Effector memory CD4-positive, alpha-beta T cell (primary cell): Measurements from ENCODE around the gene TMEM52.

Experiments used
- DNase-seq, 3 donors: peaks; one replicate each; pipeline ENCODE4 v3.0.0-alpha.2; 2020
- H3K27ac ChIP-seq: 2 replicates; pipeline ENCODE4 v1.7.0; 2013; ENCODE audit warnings: mild to moderate bottlenecking, low read length, moderate library complexity; ENCODE audit not compliant: insufficient read depth, poor library complexity, severe bottlenecking
- H3K27me3 ChIP-seq: replicated peaks from 2 replicates; pipeline ENCODE4 v1.7.0; 2013; ENCODE audit warnings: mild to moderate bottlenecking, low read length; ENCODE audit not compliant: insufficient read depth, control insufficient read depth, poor library complexity, severe bottlenecking
- H3K36me3 ChIP-seq: 2 replicates; pipeline ENCODE4 v1.7.0; 2013; ENCODE audit warnings: mild to moderate bottlenecking, low read length, moderate library complexity; ENCODE audit not compliant: control insufficient read depth, insufficient read depth
- H3K4me1 ChIP-seq: 2 replicates; pipeline ENCODE4 v1.7.0; 2013; ENCODE audit warnings: low read length, mild to moderate bottlenecking; ENCODE audit not compliant: control insufficient read depth, insufficient read depth, poor library complexity, severe bottlenecking
- H3K4me3 ChIP-seq: 2 replicates; pipeline ENCODE4 v1.7.0; 2013; ENCODE audit warnings: low read length, low read depth, mild to moderate bottlenecking; ENCODE audit not compliant: insufficient read depth, poor library complexity, severe bottlenecking
- H3K9me3 ChIP-seq: 2 replicates; pipeline ENCODE4 v1.7.0; 2013; ENCODE audit warnings: mild to moderate bottlenecking, low read length, moderate library complexity; ENCODE audit not compliant: control insufficient read depth

The TMEM52 gene

DNA sequence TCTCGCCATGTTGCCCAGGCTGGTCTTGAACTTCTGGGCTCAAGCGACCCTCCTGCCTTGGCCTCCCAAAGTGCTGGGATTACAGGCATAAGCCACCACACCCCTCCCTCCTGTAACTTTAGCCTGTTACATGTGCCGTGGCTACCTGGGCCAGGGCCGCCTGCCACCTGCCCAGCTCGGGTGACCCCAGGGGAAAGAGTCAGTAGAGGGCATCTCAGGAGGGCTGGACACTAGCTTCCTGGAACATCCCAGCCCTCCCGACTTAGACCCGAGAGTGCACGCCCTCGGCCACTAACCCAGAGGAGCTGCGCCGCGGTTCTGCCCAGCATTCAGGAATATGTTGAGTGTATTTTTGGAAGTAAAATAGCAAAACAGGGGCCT lies 40.4 kb upstream of the TMEM52 start:
- H3K4me3 ChIP-seq = no peak overlapping the region
- no peak for DNase-seq
- no peak overlapping the region for H3K27ac ChIP-seq
- H3K27me3 ChIP-seq = peaks cover 19% of the 10 kb centered on the region
- no peaks in the 10 kb centered on the region for H3K36me3 ChIP-seq
- no peaks in the 10 kb centered on the region for H3K4me1 ChIP-seq
- no peaks in the 10 kb centered on the region for H3K9me3 ChIP-seq

DNA sequence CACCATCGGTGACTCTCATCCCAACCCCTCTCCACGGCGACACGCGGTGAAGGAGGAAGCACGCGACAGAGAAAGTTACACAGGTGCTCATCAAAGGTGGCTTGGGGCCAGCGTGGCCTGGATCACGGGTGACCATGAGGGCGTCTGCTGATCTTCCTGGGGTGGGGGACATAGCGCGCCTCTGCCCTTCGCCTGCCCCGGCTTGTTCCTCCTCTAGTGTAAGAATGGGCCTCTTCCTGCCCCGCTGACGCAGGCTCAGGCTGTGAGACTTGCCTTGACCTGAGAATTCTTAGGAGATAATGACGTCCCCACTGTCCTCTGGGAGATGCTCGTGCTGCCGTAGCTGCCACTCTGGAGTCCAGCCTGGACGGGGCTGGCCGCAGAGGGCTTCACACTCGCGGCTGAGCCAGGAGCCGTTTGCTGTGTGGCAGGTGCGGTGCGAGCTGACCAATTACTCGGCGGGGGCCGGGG lies 39.0 kb upstream of the TMEM52 start:
- H3K4me3 ChIP-seq = no peak overlapping the region
- H3K36me3 ChIP-seq = no peaks in the 10 kb centered on the region
- no peak for DNase-seq
- H3K27me3 ChIP-seq = peaks cover 19% of the 10 kb centered on the region
- no peaks in the 10 kb centered on the region for H3K9me3 ChIP-seq
- H3K27ac ChIP-seq = no peak overlapping the region
- no peaks in the 10 kb centered on the region for H3K4me1 ChIP-seq

DNA sequence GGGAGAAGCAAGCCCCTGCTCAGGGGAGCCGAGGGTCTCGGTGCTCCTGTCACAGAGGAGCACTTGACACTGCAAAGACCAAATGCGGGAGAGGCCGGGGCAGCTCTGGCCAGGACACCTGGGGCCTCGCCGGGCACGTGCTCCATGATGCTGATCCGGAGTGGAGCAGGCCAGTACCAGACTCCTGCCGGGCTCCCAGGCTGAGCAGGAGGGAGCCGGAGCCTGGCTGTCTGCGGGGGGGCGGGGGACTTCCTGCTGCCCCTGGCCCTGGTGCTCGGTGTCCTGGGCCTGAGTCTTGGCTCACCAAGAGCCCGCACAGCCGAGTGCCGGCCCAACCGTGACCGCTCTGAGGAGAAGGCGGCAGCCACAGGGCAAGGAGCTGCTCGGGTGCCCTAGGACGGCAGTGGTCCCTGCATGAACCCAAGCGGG lies 38.5 kb upstream of the TMEM52 start:
- no peaks in the 10 kb centered on the region for H3K9me3 ChIP-seq
- H3K36me3 ChIP-seq = no peaks in the 10 kb centered on the region
- no peaks in the 10 kb centered on the region for H3K4me1 ChIP-seq
- H3K27me3 ChIP-seq = peaks cover 19% of the 10 kb centered on the region
- H3K27ac ChIP-seq = no peak overlapping the region
- H3K4me3 ChIP-seq = no peak overlapping the region
- no peak for DNase-seq

GRCh38 chr1:1956586-1957532 lies 37.8 kb upstream of the TMEM52 start:
- H3K27ac ChIP-seq = no peak overlapping the region
- H3K4me1 ChIP-seq = no peaks in the 10 kb centered on the region
- no peaks in the 10 kb centered on the region for H3K36me3 ChIP-seq
- DNase-seq = no peak
- no peak overlapping the region for H3K4me3 ChIP-seq
- peaks cover 19% of the 10 kb centered on the region for H3K27me3 ChIP-seq
- H3K9me3 ChIP-seq = no peaks in the 10 kb centered on the region

DNA sequence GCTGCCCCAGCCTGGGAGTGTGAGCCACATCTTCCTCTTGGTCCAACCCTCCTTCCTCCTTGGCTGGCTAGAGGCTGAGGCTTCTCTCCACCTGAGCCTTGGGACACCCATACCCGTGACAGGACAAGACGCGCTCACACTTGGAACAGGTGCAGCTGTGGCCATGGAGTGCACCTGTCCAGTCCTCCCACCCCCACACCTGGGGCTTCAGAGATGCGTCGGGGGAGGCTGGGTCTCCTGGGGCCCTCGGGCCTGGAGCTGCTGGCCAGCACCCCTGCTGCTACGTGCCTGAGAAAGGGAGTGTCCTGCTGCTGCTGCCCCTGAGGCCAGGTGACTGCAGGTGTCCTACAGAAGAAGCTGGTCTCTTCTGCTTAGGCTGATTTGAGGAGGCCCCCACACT lies 37.0 kb upstream of the TMEM52 start:
- no peak for DNase-seq
- no peak overlapping the region for H3K4me3 ChIP-seq
- H3K27ac ChIP-seq = no peak overlapping the region
- peaks cover 19% of the 10 kb centered on the region for H3K27me3 ChIP-seq
- H3K9me3 ChIP-seq = peaks cover 3% of the 10 kb centered on the region
- H3K36me3 ChIP-seq = no peaks in the 10 kb centered on the region
- H3K4me1 ChIP-seq = no peaks in the 10 kb centered on the region

GRCh38 chr1:1955621-1956094 lies 36.6 kb upstream of the TMEM52 start:
- Histone ChIP-seq H3K27me3 (peaks cover 19% of the 10 kb centered on the region), H3K27ac (no peak overlapping the region), H3K9me3 (peaks cover 6% of the 10 kb centered on the region), H3K36me3 (no peaks in the 10 kb centered on the region), H3K4me3 (no peak overlapping the region), H3K4me1 (no peaks in the 10 kb centered on the region)
- DNase-seq = no peak

GRCh38 chr1:1954831-1955441 lies 35.9 kb upstream of the TMEM52 start:
- H3K27ac ChIP-seq = no peak overlapping the region
- no peak for DNase-seq
- H3K36me3 ChIP-seq = no peaks in the 10 kb centered on the region
- peaks cover 14% of the 10 kb centered on the region for H3K27me3 ChIP-seq
- H3K4me1 ChIP-seq = no peaks in the 10 kb centered on the region
- no peak overlapping the region for H3K4me3 ChIP-seq
- peaks cover 6% of the 10 kb centered on the region for H3K9me3 ChIP-seq

GRCh38 chr1:1954015-1954414 lies 34.9 kb upstream of the TMEM52 start:
- Histone ChIP-seq H3K36me3 (no peaks in the 10 kb centered on the region), H3K4me3 (no peak overlapping the region), H3K9me3 (peaks cover 6% of the 10 kb centered on the region), H3K27ac (no peak overlapping the region), H3K4me1 (no peaks in the 10 kb centered on the region), H3K27me3 (peaks cover 7% of the 10 kb centered on the region)
- no peak for DNase-seq

GRCh38 chr1:1950940-1951339 lies 31.9 kb upstream of the TMEM52 start:
- H3K36me3 ChIP-seq = no peaks in the 10 kb centered on the region
- H3K27ac ChIP-seq = no peak overlapping the region
- no peaks in the 10 kb centered on the region for H3K4me1 ChIP-seq
- DNase-seq = no peak
- peaks cover 6% of the 10 kb centered on the region for H3K9me3 ChIP-seq
- H3K27me3 ChIP-seq = no peaks in the 10 kb centered on the region
- no peak overlapping the region for H3K4me3 ChIP-seq

DNA sequence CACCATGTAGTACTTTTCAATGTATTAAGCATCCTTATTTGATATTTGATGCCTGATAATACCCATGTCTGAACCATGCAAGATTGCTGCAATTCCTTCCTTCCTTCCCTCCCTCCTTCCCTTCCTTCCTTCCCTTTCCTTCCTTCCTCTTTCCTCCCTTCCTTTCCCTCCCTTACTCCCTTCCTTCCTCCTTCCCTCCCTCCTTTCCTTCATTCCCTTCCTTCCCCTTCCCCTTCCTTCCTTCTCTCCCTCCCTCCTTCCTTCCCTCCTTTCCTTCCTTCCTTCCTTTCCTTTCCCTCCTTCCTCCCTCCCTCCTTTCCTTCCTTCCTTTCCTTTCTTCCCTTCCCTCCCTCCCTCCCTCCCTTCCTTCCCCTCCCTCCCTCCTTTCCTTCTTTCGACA lies 29.7 kb upstream of the TMEM52 start:
- Histone ChIP-seq H3K27me3 (no peaks in the 10 kb centered on the region), H3K4me1 (peaks cover 3% of the 10 kb centered on the region), H3K36me3 (no peaks in the 10 kb centered on the region), H3K9me3 (peaks cover 6% of the 10 kb centered on the region), H3K4me3 (no peak overlapping the region), H3K27ac (no peak overlapping the region)
- no peak for DNase-seq
